Karpas-422 (cell line): ENCODE results near the gene HTR2B. TPM values are rescaled to one million over a fixed set of nuclear protein-coding genes. Genes with fewer than 3 reads are reported as not detected.

Experiments
- DNase-seq: peaks from one replicate; pipeline ENCODE4 v3.0.0-alpha.2; 2015
- H2AFZ ChIP-seq: fragments of 200-600 bp; sonication (generic); 2 replicates; pipeline ENCODE4 v1.6.1; 2014; ENCODE audit warnings: antibody characterized with exemption, low read length, mixed read lengths
- H3K27ac ChIP-seq: fragments of 200-600 bp; sonication (generic); 2 replicates; pipeline ENCODE4 v1.5.1; 2014; ENCODE audit warnings: mild to moderate bottlenecking, low read length, moderate library complexity
- H3K27me3 ChIP-seq: fragments of 200-600 bp; sonication (generic); 2 replicates; pipeline ENCODE4 v1.6.1; 2014; ENCODE audit warnings: low read length, mixed read lengths
- H3K36me3 ChIP-seq: fragments of 200-600 bp; sonication (generic); 2 replicates; pipeline ENCODE4 v1.6.1; 2014; ENCODE audit warnings: low read length, mixed read lengths; ENCODE audit not compliant: insufficient read depth
- H3K4me1 ChIP-seq: fragments of 200-600 bp; sonication (generic); 2 replicates; pipeline ENCODE4 v1.6.1; 2014; ENCODE audit warnings: mild to moderate bottlenecking, low read length, mixed read lengths
- H3K4me2 ChIP-seq: fragments of 200-600 bp; sonication (generic); 2 replicates; pipeline ENCODE4 v1.6.1; 2014; ENCODE audit warnings: low read length, low read depth, mild to moderate bottlenecking; ENCODE audit not compliant: poor library complexity, severe bottlenecking
- H3K4me3 ChIP-seq: fragments of 200-600 bp; sonication (generic); 2 replicates; pipeline ENCODE4 v1.5.1; 2014; ENCODE audit warnings: mild to moderate bottlenecking, antibody characterized with exemption, low read length, mixed read lengths
- H3K79me2 ChIP-seq: fragments of 200-600 bp; sonication (generic); 2 replicates; pipeline ENCODE4 v1.6.1; 2014; ENCODE audit warnings: mild to moderate bottlenecking, low read length, mixed read lengths
- H3K9ac ChIP-seq: fragments of 200-600 bp; sonication (generic); 2 replicates; pipeline ENCODE4 v1.6.0; 2014; ENCODE audit warnings: low read length
- H3K9me2 ChIP-seq: fragments of 200-600 bp; sonication (generic), shearing (Covaris generic); replicated peaks from 2 replicates; pipeline ENCODE4 v1.6.0; 2014; ENCODE audit warnings: mild to moderate bottlenecking, low read length, moderate library complexity; ENCODE audit not compliant: insufficient read depth
- H3K9me3 ChIP-seq: fragments of 300-700, 200-600 bp; sonication (generic); 2 replicates; pipeline ENCODE4 v1.6.1; 2014; ENCODE audit warnings: low read length, mixed read lengths
- H4K20me1 ChIP-seq: fragments of 200-600 bp; sonication (generic); 2 replicates; pipeline ENCODE4 v1.6.1; 2014; ENCODE audit warnings: mild to moderate bottlenecking, antibody characterized with exemption, low read length, low read depth; ENCODE audit not compliant: insufficient read depth
- total RNA-seq: library from RNA; depleted of rRNA; stranded (reverse); fragments of >200 nt; shearing (Covaris generic); gene quantifications from 2 replicates; pipeline ENCODE4 v1.2.3, GENCODE V29; 2014; ENCODE audit warnings: low replicate concordance

The HTR2B gene
- total RNA-seq, 1 experiment from 2014 or later, result not detected

DNA sequence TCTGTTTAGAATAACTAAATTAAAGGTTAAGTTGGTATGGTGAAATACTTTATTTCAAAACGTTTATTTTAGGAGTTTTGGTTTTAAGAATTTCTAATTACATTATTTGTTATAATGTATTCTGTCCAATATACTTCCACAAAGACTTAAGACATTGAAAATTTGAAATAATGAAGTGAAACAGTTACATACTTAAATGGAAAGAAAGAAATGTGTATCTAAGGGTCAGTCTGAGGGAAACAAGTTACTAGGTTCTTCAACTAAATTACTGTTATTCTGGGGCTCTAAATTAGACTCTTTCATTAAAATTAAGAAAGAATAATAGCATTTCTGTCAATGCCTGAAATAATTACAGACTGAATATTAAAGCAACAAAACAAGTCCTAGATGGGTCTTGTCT lies 7.7 kb downstream of the HTR2B start:
- no peak overlapping the region for H3K4me3 ChIP-seq
- no peak overlapping the region for H3K4me2 ChIP-seq

GRCh38 chr2:231115651-231116050 lies 9.2 kb downstream of the HTR2B start:
- H3K36me3 ChIP-seq, result no peaks in the 10 kb centered on the region
- DNase-seq, result no peak
- peaks cover 53% of the 10 kb centered on the region for H3K4me1 ChIP-seq
- H3K27me3 ChIP-seq, result no peaks in the 10 kb centered on the region
- H3K4me3 ChIP-seq, result no peak overlapping the region
- no peaks in the 10 kb centered on the region for H3K9me3 ChIP-seq
- no peaks in the 10 kb centered on the region for H3K9me2 ChIP-seq
- no peaks in the 10 kb centered on the region for H4K20me1 ChIP-seq
- no peak overlapping the region for H3K9ac ChIP-seq
- peak overlapping the region; percentile 21 for H3K4me2 ChIP-seq
- H3K27ac ChIP-seq, result 0 out of 2 replicates have a peak overlapping the region, but pooled peaks have one; percentile 3
- H2AFZ ChIP-seq, result no peak overlapping the region
- peaks cover 52% of the 10 kb centered on the region for H3K79me2 ChIP-seq

More for the DNA sequence above, 7.7 kb downstream of the HTR2B start:
- DNase-seq, result no peak
- H2AFZ ChIP-seq, result no peak overlapping the region
- H3K9me3 ChIP-seq, result no peaks in the 10 kb centered on the region
- H3K27ac ChIP-seq, result no peak overlapping the region
- peaks cover 61% of the 10 kb centered on the region for H3K4me1 ChIP-seq
- H3K36me3 ChIP-seq, result no peaks in the 10 kb centered on the region
- no peaks in the 10 kb centered on the region for H4K20me1 ChIP-seq
- no peaks in the 10 kb centered on the region for H3K27me3 ChIP-seq
- no peak overlapping the region for H3K9ac ChIP-seq
- no peaks in the 10 kb centered on the region for H3K9me2 ChIP-seq
- H3K79me2 ChIP-seq, result peaks cover 57% of the 10 kb centered on the region

DNA sequence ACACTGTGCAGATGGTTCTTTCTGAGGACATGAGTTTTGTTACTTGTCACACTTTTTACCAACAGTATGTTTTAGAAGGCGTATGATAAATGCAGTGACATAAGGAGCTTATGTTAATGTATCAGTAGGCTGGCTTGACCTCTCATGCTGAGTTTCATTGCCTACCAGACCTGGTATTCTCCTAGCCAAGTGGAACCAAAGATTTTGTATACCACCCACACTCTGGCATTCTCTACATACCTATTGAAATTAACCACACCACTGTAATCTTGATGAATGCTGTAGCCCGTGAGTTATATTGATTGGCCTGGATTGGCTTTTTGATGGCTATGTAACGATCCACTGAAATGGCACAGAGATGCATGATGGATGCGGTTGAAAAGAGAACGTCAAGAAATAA lies 11.4 kb downstream of the HTR2B start:
- Histone ChIP-seq H3K4me3 (no peak overlapping the region), H3K4me2 (no peak overlapping the region), H3K9ac (no peak overlapping the region), H3K79me2 (peaks cover 36% of the 10 kb centered on the region), H2AFZ (no peak overlapping the region), H3K27me3 (no peaks in the 10 kb centered on the region), H3K27ac (no peak overlapping the region), H3K9me2 (no peaks in the 10 kb centered on the region), H3K36me3 (peaks cover 13% of the 10 kb centered on the region), H3K4me1 (peaks cover 44% of the 10 kb centered on the region), H4K20me1 (no peaks in the 10 kb centered on the region), H3K9me3 (no peaks in the 10 kb centered on the region)
- DNase-seq, result no peak

DNA sequence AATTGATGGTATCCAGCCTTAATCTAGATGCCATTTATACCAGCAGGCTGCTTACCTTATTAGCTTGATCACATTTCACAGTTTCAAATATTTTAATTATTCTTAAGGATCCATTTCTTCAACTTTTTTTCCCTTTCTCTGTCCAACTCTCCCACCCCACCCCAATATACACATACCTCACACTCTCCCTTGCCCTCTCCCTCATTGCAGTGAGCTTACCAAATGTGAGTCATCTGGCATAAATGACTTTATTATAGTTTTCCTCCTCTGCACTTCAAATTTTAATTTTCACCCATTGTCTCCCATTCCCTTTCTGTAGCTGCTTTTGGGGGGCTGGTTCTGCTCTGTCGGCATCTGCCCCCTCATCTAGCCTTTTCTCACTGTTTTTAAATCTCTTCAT lies 12.9 kb downstream of the HTR2B start:
- Histone ChIP-seq H3K4me2 (no peak overlapping the region), H3K4me3 (no peak overlapping the region), H3K9me2 (no peaks in the 10 kb centered on the region), H3K9ac (no peak overlapping the region), H2AFZ (no peak overlapping the region), H3K36me3 (peaks cover 21% of the 10 kb centered on the region), H3K4me1 (peaks cover 29% of the 10 kb centered on the region), H3K9me3 (no peaks in the 10 kb centered on the region), H3K79me2 (peaks cover 30% of the 10 kb centered on the region), H3K27me3 (no peaks in the 10 kb centered on the region), H4K20me1 (no peaks in the 10 kb centered on the region), H3K27ac (no peak overlapping the region)
- DNase-seq, result no peak

DNA sequence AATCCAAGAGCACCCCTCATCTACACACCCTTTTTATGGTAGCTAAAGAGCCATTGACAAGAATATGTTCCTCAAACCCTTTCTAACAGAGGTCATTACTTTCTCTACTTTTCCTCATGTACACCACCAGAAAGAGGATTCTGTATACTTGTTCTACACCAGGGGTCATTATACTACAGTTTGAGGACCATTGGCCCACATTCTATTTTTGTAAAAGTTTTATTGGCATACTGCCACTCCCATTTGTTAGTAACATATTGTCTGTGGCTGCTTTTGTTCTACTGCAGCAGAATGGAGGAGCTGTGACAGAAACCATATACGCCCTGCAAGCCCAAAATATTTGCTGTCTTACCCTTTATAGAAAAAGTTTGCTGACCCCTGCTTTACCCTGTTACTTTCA lies 14.3 kb downstream of the HTR2B start:
- Histone ChIP-seq H3K9ac (no peak overlapping the region), H3K27me3 (no peaks in the 10 kb centered on the region), H3K36me3 (peaks cover 21% of the 10 kb centered on the region), H3K9me3 (no peaks in the 10 kb centered on the region), H3K4me1 (peaks cover 17% of the 10 kb centered on the region), H3K27ac (no peak overlapping the region), H3K4me3 (no peak overlapping the region), H2AFZ (no peak overlapping the region), H3K79me2 (peaks cover 34% of the 10 kb centered on the region), H3K4me2 (no peak overlapping the region), H3K9me2 (no peaks in the 10 kb centered on the region), H4K20me1 (no peaks in the 10 kb centered on the region)
- no peak for DNase-seq

DNA sequence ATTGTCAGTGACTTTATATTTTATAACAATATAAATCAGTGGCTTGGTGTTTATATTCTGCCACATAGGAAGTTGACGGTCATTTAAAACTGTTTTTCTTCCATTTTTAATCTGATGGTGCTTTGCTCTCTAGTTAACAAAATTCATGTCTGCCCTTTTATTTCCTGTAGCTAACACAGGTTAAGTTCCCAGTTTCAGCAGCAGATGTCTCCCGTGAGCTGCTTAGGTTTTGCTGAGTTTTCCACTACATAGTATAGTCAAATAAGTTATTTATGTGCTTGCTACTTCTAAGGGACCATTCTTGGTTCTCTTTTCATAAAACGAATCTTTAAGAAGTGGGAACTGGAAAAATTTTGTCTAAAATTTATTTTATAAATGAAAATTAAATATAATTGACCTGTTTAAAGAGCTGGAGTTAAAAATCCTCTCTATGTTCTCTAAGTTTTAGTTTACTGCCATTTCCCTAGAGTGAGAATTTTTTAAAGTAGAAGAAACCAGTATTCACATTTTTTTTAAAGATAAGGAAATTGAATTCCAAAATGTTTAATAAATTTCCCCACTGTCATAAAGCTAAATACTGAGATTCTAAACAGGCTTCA lies 20.6 kb downstream of the HTR2B start:
- Histone ChIP-seq H3K4me2 (no peak overlapping the region), H2AFZ (no peak overlapping the region), H4K20me1 (no peaks in the 10 kb centered on the region), H3K27ac (peak overlapping the region; percentile 52), H3K4me1 (peaks cover 16% of the 10 kb centered on the region), H3K36me3 (peaks cover 18% of the 10 kb centered on the region), H3K79me2 (peaks cover 34% of the 10 kb centered on the region), H3K9me3 (no peaks in the 10 kb centered on the region), H3K27me3 (no peaks in the 10 kb centered on the region), H3K9ac (no peak overlapping the region), H3K9me2 (no peaks in the 10 kb centered on the region), H3K4me3 (no peak overlapping the region)
- DNase-seq, result peak; percentile 91

DNA sequence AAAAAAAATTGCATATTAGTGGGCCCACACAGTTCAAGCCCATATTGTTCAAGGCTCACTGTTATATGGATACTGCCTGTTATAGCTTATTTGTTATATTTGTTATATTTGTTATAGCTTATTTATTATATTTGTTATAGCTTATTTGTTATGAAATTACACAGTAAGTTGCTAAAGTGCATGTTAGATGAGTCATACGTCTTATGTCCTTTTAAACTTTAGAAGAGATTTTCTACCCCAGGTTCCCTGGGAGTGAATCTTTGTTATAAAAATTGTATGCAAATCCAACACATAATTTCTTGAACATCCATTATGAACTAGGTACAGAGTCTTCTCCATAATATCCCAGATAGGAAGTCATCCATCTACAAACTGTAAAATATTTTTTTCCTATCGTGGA lies 22.1 kb downstream of the HTR2B start:
- peak overlapping the region; percentile 52; the same call in 1 of the 2 replicates for H3K27ac ChIP-seq
- DNase-seq, result no peak
- no peaks in the 10 kb centered on the region for H3K9me2 ChIP-seq
- peaks cover 5% of the 10 kb centered on the region; the same call in 1 of the 2 replicates for H3K36me3 ChIP-seq
- no peak overlapping the region for H3K4me2 ChIP-seq
- H3K4me3 ChIP-seq, result no peak overlapping the region
- no peaks in the 10 kb centered on the region for H3K9me3 ChIP-seq
- H3K4me1 ChIP-seq, result peaks cover 16% of the 10 kb centered on the region
- no peak overlapping the region for H2AFZ ChIP-seq
- peaks cover 35% of the 10 kb centered on the region for H3K79me2 ChIP-seq
- no peaks in the 10 kb centered on the region for H3K27me3 ChIP-seq
- no peak overlapping the region for H3K9ac ChIP-seq
- no peaks in the 10 kb centered on the region for H4K20me1 ChIP-seq

- no peak overlapping the region for H3K4me2 ChIP-seq
- peaks cover 16% of the 10 kb centered on the region for H3K4me1 ChIP-seq
- DNase-seq, result no peak
- H3K36me3 ChIP-seq, result peaks cover 7% of the 10 kb centered on the region; the same call in 1 of the 2 replicates
- H3K79me2 ChIP-seq, result peaks cover 21% of the 10 kb centered on the region
- no peaks in the 10 kb centered on the region for H3K9me2 ChIP-seq
- no peaks in the 10 kb centered on the region for H3K27me3 ChIP-seq
- no peak overlapping the region for H3K4me3 ChIP-seq
- no peak overlapping the region for H3K27ac ChIP-seq
- no peaks in the 10 kb centered on the region for H3K9me3 ChIP-seq
- H2AFZ ChIP-seq, result no peak overlapping the region
- H3K9ac ChIP-seq, result no peak overlapping the region
- no peaks in the 10 kb centered on the region for H4K20me1 ChIP-seq
These were observed 23.9 kb downstream of the HTR2B start for GRCh38 chr2:231100990-231101389.
